Fibroblast of skin of left biceps (primary cell): ENCODE data around the gene ZCCHC24.

Source experiments
- DNase-seq, 2 experiments: peaks; one replicate each; pipeline ENCODE4 v3.0.0-alpha.2; 2013; ENCODE audit warnings: low read depth in 2 of 2

The ZCCHC24 gene

GRCh38 chr10:79361726-79362397 lies 83.6 kb downstream of the ZCCHC24 start:
- peak in 1 of 2 experiments; percentile 17 for DNase-seq

GRCh38 chr10:79360499-79361342 lies 84.7 kb downstream of the ZCCHC24 start:
- no peak for DNase-seq

GRCh38 chr10:79359816-79360498 lies 85.5 kb downstream of the ZCCHC24 start:
- no peak for DNase-seq

- no peak for DNase-seq
Measured at GRCh38 chr10:79358811-79359210, 86.6 kb downstream of the ZCCHC24 start.

GRCh38 chr10:79357180-79357579 lies 88.2 kb downstream of the ZCCHC24 start:
- no peak for DNase-seq

- no peak for DNase-seq
Measured at GRCh38 chr10:79356104-79356503, 89.3 kb downstream of the ZCCHC24 start.

GRCh38 chr10:79355420-79356017 lies 89.9 kb downstream of the ZCCHC24 start:
- no peak for DNase-seq

GRCh38 chr10:79354615-79355014 lies 90.8 kb downstream of the ZCCHC24 start:
- no peak for DNase-seq

GRCh38 chr10:79354141-79354540 lies 91.3 kb downstream of the ZCCHC24 start:
- DNase-seq = no peak

GRCh38 chr10:79353726-79354125 lies 91.7 kb downstream of the ZCCHC24 start:
- no peak for DNase-seq

GRCh38 chr10:79353000-79353406 lies 92.4 kb downstream of the ZCCHC24 start:
- no peak for DNase-seq

GRCh38 chr10:79352035-79352877 lies 93.2 kb downstream of the ZCCHC24 start:
- no peak for DNase-seq

GRCh38 chr10:79351332-79351731 lies 94.1 kb downstream of the ZCCHC24 start:
- no peak for DNase-seq

GRCh38 chr10:79350407-79351154 lies 94.8 kb downstream of the ZCCHC24 start:
- no peak for DNase-seq

GRCh38 chr10:79349766-79350406 lies 95.5 kb downstream of the ZCCHC24 start:
- DNase-seq = no peak

- no peak for DNase-seq
Measured at GRCh38 chr10:79349072-79349491, 96.3 kb downstream of the ZCCHC24 start.

- no peak for DNase-seq
Measured at GRCh38 chr10:79348640-79348988, 96.8 kb downstream of the ZCCHC24 start.

GRCh38 chr10:79347894-79348639 lies 97.4 kb downstream of the ZCCHC24 start:
- DNase-seq = peak in 1 of 2 experiments; percentile 33

GRCh38 chr10:79347226-79347893 lies 98.1 kb downstream of the ZCCHC24 start, which contains the start of gene PPIF:
Gene PPIF (plus strand): TSS chr10:79347469. CDS start chr10:79347549, 80 bp downstream.
- DNase-seq = peak; percentile 76
